Measurements from ENCODE around the gene MEN1. TPM values are rescaled to one million over a fixed set of nuclear protein-coding genes. Genes with fewer than 3 reads are reported as not detected.

Gene MEN1
- total and polyA plus RNA-seq, 2 of the 13 experiments (the other 11 are each of a cell fraction or from before 2014, with no cell fraction given) = 20.5 to 27.3 TPM

- no peak for TF ChIP-seq LBX2 (CRISPR knock-in tag; IDR thresholded peaks at IDR 0.05; ENCODE audit: borderline replicate concordance)
- TF ChIP-seq ZNF770 (CRISPR knock-in tag; IDR thresholded peaks at IDR 0.05) = peak; percentile 86; the same call in 1 of the 2 replicates
- TF ChIP-seq EED (CRISPR knock-in tag; IDR thresholded peaks at IDR 0.05) = no peak
- no peak for TF ChIP-seq ZUFSP (CRISPR knock-in tag; IDR thresholded peaks at IDR 0.05; ENCODE audit: borderline replicate concordance)
- 0 out of 2 replicates have a peak, but pooled peaks have one; percentile 30 for TF ChIP-seq ZNF230 (CRISPR knock-in tag; IDR thresholded peaks at IDR 0.05)
- TF ChIP-seq ATF2 (CRISPR knock-in tag; IDR thresholded peaks at IDR 0.05) = peak; percentile 26; the same call in 1 of the 2 replicates
- 0 out of 2 replicates have a peak, but pooled peaks have one; percentile 6 for TF ChIP-seq HCFC1 (IDR thresholded peaks at IDR 0.05; ENCODE audit: low read depth, low read length)
- no peak for TF ChIP-seq MTF2 (CRISPR knock-in tag; IDR thresholded peaks at IDR 0.05; ENCODE audit: borderline replicate concordance)
- no peak for TF ChIP-seq SOX13 (IDR thresholded peaks at IDR 0.05)
- TF ChIP-seq SOX13 (CRISPR knock-in tag; conservative IDR thresholded peaks at IDR 0.05 in 1 of 2, IDR thresholded peaks at IDR 0.05 in 1 of 2) = no peak; a peak in 1 of 4 replicates
- 0 out of 2 replicates have a peak, but pooled peaks have one; percentile 42 for TF ChIP-seq ZNF121 (CRISPR knock-in tag; IDR thresholded peaks at IDR 0.05)
- no peak for TF ChIP-seq SRY (CRISPR knock-in tag; IDR thresholded peaks at IDR 0.05)
- no peak for TF ChIP-seq ZBTB20 (CRISPR knock-in tag; IDR thresholded peaks at IDR 0.05; ENCODE audit: borderline replicate concordance, low read depth)
- no peak for TF ChIP-seq ZFYVE20 (CRISPR knock-in tag; IDR thresholded peaks at IDR 0.05; ENCODE audit: borderline replicate concordance, low read depth)
- 0 out of 2 replicates have a peak, but pooled peaks have one; percentile 28 for TF ChIP-seq ISL2 (CRISPR knock-in tag; IDR thresholded peaks at IDR 0.05)
- TF ChIP-seq KDM6A (CRISPR knock-in tag; IDR thresholded peaks at IDR 0.05; ENCODE audit: low read depth) = no peak
- no peak for TF ChIP-seq HINFP (CRISPR knock-in tag; IDR thresholded peaks at IDR 0.05; ENCODE audit: low read depth)
- no peak for TF ChIP-seq BORCS8-MEF2B (CRISPR knock-in tag; IDR thresholded peaks at IDR 0.05)
- no peak for TF ChIP-seq JARID2 (CRISPR knock-in tag; IDR thresholded peaks at IDR 0.05; ENCODE audit: insufficient replicate concordance)
Measured at GRCh38 chr11:64846998-64847666, 36.8 kb upstream of the MEN1 start (continued).

Measured in HepG2 (cell line).